Stimulated activated CD8-positive, alpha-beta memory T cell treated with anti-CD3 and anti-CD28 coated beads, Interleukin-4, amount 100 ng/mL, for 4 hours (primary cell): ENCODE data around the gene POU2AF1.

Experiments
- DNase-seq, 2 donors: peaks; one replicate each; pipeline ENCODE4 v3.0.0-alpha.2; 2020; ENCODE audit warnings: low read depth in 2 of 2, low spot score in 1 of 2

POU2AF1 gene

DNA sequence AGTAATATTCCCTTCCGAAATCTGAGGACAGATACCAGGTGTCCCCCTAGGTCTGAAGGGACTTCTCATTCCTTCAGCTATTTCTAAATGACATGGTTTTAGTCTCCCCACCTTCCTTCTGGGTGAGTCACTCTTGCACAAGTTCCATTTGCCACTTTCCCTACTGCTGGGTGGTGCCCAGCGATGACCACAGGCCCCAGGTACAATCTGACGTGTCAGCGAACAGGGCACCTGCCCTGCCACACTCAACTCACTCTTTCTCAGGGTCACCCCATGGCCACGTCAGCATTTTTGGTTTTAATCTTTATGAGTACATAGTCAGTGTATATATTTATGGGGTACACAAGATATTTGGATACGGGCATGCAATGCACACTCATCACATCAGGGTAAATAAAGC is 17.2 kb downstream of the POU2AF1 start:
- no peak for DNase-seq

GRCh38 chr11:111361052-111361801 is 17.8 kb downstream of the POU2AF1 start:
- DNase-seq: no peak

DNA sequence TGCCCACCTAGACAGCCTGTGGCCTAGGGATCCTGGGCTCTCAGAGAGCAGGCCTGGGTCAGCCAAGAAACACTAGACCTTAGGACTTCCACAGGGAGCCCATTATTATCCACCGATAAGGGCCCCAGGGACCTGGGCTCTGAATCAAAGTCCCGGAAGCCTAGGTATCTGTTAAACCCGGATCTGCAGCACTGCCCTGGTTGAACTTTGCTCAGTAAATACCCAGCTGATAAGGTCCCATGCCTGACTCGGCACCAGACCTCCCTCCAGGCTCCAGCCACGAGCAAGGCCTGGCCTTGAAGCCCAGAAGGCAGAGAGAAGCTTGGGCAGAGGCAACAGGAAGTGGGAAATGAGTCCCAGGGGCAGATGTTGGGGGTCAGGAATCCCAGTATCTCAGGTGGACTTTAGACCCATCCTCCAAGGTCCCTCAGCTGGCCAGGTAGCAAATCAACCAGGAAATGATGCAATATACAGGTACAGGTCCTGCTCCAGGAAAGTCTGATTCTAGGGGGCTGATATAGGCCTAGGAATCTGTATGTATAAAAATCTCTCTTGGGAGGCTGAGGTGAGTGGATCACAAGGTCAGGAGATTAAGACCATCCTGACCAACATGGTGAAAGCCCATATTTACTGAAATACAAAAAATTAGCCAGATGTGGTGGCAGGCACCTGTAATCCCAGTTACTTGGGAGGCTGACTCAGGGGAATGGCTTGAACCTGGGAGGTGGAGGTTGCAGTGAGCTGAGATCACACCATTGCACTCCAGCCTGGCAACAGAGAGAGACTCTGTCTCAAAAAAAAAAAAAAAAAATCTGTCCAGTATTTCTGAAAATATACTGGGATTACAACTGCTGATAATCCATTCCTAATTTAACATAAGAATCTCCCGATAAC is 18.7 kb downstream of the POU2AF1 start:
- no peak for DNase-seq

GRCh38 chr11:111359223-111360149 is 19.6 kb downstream of the POU2AF1 start:
- no peak for DNase-seq

- no peak for DNase-seq
These were observed 20.8 kb downstream of the POU2AF1 start for GRCh38 chr11:111358038-111359001.

GRCh38 chr11:111357150-111358037 is 21.7 kb downstream of the POU2AF1 start:
- DNase-seq: no peak

GRCh38 chr11:111356660-111357048 is 22.4 kb downstream of the POU2AF1 start:
- DNase-seq: no peak

DNA sequence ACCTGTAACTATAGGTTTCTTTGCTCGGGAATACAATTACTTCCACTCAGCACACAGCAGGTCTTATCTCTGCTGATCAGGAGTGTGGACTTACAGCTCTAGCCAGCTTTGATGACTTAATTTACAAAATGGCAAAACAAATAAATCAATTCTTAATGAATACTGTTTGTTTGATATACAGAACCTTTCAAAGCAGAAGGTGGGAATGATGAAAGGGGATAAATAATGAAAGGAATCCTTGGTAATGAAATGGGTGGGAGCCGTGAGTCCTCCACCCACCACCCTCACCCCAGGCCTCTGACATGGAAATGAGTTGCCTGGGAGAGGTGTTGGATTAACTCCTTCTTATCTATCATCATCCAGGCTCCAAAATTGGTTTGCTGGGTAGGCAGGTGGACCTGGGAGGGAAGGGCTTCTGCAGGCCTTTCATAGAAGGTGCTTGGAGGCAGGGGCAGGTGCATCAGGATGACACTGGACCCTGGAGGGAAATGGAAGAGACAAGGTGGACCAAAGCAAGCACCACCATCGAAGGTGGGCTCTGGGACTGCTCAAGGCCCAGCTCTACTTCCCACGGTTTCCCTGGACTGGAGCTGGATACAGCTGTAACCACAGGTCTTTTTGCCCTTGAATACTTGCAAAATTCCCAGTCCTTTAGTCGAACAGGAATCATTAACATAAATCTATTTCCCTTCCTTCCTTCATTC is 23.0 kb downstream of the POU2AF1 start:
- DNase-seq: no peak

- DNase-seq: no peak
These were observed 24.0 kb downstream of the POU2AF1 start for GRCh38 chr11:111355101-111355500.

DNA sequence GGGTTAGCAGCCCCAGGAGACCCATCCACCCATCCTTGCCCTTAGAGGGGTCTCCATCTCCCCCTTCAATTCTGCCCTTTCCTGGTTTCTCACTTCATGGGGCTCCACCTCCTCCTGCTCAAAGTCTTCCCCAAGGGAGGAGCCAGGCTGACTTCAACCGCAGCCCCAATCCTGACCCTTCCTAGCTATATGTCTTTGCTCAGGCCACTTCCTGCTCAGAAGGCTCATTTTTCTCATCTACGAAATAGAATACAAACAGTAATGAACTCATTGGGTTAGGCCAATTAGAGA is 24.5 kb downstream of the POU2AF1 start:
- no peak for DNase-seq

DNA sequence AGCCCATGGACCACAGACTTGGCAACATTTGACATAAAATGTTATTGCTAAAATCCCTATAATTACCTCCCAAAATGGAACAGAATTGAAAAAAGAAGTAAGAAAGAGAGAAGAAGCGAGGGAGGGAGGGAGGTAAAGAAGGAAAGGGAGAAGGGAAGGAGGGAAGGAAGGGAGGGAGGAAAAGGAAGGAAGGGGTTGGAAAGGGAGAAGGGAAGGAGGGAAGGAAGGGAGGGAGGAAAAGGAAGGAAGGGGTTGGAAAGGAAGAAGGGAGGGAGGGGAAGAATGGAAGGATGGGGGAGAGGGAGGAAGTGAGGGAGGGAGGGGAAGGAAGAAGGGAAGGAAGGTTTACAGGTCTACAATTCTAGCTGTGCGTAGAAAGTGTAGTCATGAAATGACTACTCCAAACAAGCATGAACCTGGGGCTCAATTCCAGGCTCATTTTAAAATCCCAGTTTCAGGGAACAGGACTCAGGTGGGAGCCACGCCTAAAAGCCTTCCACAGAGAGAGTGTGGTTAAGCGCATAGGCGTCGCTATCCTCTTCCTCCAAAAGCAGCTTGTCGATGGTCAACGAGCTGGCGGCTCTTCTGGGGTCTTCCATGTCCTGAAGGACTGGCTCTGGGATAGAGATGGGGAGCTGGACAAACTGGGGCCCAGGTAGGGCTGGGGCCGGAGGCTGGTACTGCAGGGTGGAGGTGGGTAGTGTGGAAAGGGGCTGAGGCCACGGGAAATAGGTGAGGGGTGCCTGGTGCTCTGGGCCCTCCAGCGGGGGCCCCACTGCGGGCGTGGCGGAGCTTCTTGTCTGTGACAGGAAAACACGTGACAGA is 25.1 kb downstream of the POU2AF1 start:
- no peak for DNase-seq

DNA sequence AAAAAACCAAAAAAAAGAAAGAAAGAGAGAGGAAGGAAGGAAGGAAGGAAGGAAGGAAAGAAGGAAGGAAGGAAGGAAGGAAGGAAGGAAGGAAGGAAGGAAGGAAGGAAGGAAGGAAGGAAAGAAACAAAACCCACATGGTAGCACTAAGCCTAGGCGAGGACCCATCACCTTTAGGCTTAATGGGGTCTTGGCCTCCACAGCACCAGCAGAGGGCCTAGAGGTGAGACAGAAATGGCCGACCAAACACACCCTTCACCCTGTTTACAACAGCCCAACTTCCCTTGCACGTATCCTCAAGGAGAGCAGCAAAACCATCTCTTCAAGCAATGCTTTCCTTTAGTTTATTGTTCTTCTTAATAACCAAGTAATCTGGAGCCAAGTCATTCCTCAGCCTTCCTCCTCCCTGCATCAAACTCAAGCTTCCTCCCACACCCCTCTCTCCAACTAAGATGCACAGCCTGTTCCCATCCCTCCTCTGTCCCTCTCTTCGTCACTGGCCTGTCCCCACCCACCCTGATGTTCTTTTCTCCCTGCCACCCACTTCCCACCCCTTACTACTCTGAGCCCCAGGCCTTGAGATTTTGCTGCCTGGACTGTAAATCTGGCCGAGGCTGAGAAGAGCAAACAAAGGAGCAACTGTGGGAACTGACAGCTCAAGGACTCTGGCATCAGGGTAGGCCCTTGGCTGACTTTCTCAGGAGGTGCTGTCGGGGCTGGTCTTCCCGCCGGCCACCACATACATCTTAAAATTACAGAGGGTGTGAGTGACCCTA is 26.0 kb downstream of the POU2AF1 start:
- DNase-seq: no peak

DNA sequence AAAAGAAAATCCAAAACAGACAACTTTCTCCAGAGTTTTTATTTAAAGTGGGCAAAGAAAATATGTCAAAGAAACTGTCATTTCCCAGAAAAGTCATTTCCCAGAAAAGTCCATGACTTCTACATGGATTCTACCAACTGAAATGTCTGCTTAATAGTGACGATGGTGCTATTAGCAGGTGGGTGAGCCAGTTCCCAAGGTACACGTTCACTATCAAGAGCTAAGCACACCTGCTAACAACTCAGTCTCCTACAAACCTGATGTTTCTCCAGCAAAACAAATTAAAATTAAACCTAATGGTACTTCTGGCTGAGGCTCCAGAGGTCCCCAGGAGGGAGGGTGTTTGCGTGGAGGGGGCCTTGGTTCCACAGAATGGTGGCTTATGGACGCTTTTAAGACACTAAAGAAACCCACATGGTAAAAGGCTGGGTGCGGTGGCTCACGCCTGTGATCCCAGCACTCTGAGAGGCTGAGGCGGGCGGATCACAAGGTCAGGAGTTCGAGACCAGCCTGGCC is 26.8 kb downstream of the POU2AF1 start:
- no peak for DNase-seq

DNA sequence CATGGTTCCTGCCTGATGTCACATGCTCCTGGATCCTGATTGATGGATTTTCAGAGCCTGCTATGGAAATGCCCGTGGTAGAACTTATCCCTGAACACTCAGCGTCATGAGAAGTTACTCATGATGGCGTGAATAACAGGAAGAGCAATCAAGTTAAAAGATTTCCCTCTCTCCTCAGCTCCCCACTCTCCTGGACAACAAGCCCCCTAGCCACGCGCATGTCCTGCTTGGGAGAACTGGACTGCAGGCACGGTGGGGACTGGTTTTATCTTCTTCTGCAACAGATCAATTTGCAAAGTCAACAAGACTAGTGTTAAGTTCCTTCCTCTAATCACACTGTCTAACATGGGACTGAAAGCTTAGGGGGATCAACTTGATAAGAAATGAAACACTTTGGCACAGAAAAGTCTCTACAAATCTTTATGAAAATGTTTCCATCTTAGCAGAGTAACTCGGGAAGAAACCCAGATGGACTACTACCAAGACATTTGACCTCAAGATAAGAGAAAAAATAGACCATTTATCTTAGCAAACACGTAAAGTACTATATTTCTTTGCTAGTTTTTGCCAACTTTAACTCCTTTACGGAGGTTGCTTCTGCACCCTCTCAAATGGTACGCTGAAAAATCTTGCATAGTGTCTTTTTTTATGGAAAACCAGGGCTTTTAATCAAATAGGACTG is 27.6 kb downstream of the POU2AF1 start:
- DNase-seq: no peak

- DNase-seq: no peak
These were observed 28.3 kb downstream of the POU2AF1 start for GRCh38 chr11:111350811-111351210.

- no peak for DNase-seq
These were observed 29.8 kb downstream of the POU2AF1 start for GRCh38 chr11:111349191-111349695.
